ENCODE measurements around the gene CASZ1.

The CASZ1 gene

GRCh38 chr1:10788592-10789006 lies 7.8 kb downstream of the CASZ1 start:
- no peak for DNase-seq (ENCODE audit: insufficient read length, low spot score)
- TF ChIP-seq POLR2A (IDR thresholded peaks at IDR 0.05; ENCODE audit: low read depth, low read length) (no peak), PAX5 (IDR thresholded peaks at IDR 0.05; ENCODE audit: insufficient read depth, low read length, severe bottlenecking) (no peak), POU2F2 (IDR thresholded peaks at IDR 0.05; ENCODE audit: low read depth, low read length) (no peak), POLR2AphosphoS5 (IDR thresholded peaks at IDR 0.05; ENCODE audit: low read depth, low read length) (no peak)
- FAIRE-seq: no peak

DNA sequence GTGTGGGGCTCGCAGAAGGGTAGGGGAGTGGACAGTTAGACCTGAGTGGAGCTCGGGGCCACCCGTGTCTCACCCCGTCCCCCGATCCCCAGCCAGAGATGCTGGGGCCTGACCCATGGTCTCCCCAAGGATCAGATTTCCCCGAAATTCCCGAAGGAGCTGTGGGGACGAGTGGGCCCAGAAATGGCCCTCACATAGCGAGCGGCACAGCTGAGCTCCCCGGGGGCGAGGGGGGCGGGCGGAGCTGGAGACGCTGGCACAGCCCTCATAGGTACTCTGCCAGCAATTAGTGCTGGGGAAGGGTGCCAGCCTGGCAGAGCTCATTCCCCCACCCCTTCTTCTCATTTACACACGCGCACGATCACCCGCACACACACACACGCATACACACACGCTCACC lies 9.2 kb downstream of the CASZ1 start:
- TF ChIP-seq POLR2AphosphoS5 (IDR thresholded peaks at IDR 0.05; ENCODE audit: low read depth, low read length) (no peak), POLR2A (IDR thresholded peaks at IDR 0.05; ENCODE audit: low read depth, low read length) (no peak), TAF1 (IDR thresholded peaks at IDR 0.05; ENCODE audit: low read depth, low read length) (no peak), POU2F2 (IDR thresholded peaks at IDR 0.05; ENCODE audit: low read depth, low read length) (no peak), PAX5 (IDR thresholded peaks at IDR 0.05; ENCODE audit: insufficient read depth, low read length, severe bottlenecking) (no peak), SPI1 (IDR thresholded peaks at IDR 0.05; ENCODE audit: low read depth, low read length) (no peak)
- DNase-seq (ENCODE audit: insufficient read length, low spot score) (no peak), FAIRE-seq (no peak)

DNA sequence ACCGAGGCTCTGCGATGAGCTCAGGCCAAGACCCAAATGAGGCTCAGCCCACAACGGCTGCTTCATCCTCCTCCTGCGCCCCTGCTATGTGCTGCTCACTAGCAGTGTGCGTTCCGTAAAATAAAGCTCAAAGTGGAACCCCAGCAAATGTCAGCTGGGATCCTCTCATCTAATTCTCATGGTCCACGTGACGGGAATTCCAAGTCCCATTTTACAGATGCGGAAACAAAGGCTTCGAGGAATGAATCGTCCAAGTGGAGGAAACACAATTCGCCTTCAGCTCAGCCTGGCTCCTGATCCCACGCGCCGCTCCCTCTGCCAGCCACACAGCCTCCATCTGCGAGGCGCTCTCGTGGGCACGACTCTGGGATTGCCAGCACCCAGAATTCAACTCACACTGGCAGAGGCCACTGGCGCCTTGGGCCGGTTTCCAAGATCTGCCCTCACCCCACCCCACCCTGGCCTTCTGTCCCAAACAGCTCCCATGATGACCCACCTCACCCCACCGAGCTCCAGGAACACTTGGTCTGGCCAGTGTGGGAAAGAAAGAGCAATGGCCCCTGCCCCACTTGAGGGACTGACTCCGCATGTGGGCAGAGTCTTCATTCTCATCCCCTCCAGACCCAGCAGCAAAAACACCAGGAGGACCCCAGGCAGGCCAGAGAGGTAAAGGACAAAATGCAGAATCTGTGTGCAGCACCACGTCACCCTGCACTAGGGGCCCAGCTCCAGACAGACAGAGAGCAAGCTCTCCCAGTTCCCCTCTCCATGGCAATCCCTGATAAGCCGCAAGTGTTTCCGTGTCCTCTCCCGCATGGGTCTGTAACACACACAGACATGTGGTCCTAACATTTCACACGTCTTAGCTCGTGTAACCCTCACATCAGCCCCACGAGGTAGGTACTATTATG lies 10.5 kb downstream of the CASZ1 start:
- no peak for DNase-seq (ENCODE audit: insufficient read length, low spot score)
- no peak for FAIRE-seq
- TF ChIP-seq TAF1 (IDR thresholded peaks at IDR 0.05; ENCODE audit: low read depth, low read length) (no peak), SPI1 (IDR thresholded peaks at IDR 0.05; ENCODE audit: low read depth, low read length) (no peak), POLR2AphosphoS5 (IDR thresholded peaks at IDR 0.05; ENCODE audit: low read depth, low read length) (no peak), PAX5 (IDR thresholded peaks at IDR 0.05; ENCODE audit: insufficient read depth, low read length, severe bottlenecking) (no peak), POLR2A (IDR thresholded peaks at IDR 0.05; ENCODE audit: low read depth, low read length) (no peak), POU2F2 (IDR thresholded peaks at IDR 0.05; ENCODE audit: low read depth, low read length) (no peak)

- TF ChIP-seq TAF1 (IDR thresholded peaks at IDR 0.05; ENCODE audit: low read depth, low read length) (no peak), PAX5 (IDR thresholded peaks at IDR 0.05; ENCODE audit: insufficient read depth, low read length, severe bottlenecking) (no peak), POLR2A (IDR thresholded peaks at IDR 0.05; ENCODE audit: low read depth, low read length) (no peak), POU2F2 (IDR thresholded peaks at IDR 0.05; ENCODE audit: low read depth, low read length) (no peak), SPI1 (IDR thresholded peaks at IDR 0.05; ENCODE audit: low read depth, low read length) (no peak), POLR2AphosphoS5 (IDR thresholded peaks at IDR 0.05; ENCODE audit: low read depth, low read length) (no peak)
- no peak for DNase-seq (ENCODE audit: insufficient read length, low spot score)
- no peak for FAIRE-seq
Measured at GRCh38 chr1:10784998-10785727, 11.3 kb downstream of the CASZ1 start.

DNA sequence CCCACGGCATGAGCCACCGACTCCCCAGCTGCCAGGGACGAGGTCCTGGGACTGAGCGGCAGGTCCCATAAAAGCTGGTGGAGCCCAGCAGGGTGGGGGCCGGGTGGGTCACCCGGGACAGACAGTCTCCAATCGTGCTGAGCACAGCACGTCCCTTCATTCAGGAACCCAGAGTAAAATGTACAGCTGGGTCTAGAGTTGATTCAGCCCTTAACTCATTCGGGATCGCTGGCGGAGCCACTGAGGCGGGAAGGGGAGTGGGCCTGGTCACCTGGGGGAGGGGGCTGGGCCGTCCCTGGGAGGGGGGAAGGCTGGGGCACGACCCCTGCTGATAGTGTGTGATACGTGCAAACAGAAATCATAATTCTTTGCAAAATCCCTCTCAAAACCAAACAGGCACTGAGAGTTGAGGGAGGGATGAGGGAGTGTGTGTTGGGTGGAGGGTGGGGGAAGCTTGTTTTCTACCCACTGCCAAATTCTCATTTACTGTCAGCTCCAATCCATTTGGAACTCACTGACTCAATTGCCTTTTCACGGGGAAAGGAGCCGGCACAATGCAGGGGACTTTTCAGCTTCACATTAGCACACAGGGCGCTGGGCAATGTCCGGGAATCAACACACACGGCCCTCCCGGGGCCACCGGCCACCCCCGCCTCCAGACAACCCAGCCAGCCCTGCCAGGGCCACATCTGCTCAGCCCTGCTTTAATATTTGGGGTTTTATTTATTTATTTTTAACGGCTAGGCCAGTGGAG lies 13.8 kb downstream of the CASZ1 start:
- FAIRE-seq (no peak), DNase-seq (ENCODE audit: insufficient read length, low spot score) (no peak)
- TF ChIP-seq SPI1 (IDR thresholded peaks at IDR 0.05; ENCODE audit: low read depth, low read length) (no peak), POU2F2 (IDR thresholded peaks at IDR 0.05; ENCODE audit: low read depth, low read length) (no peak), TAF1 (IDR thresholded peaks at IDR 0.05; ENCODE audit: low read depth, low read length) (no peak), PAX5 (IDR thresholded peaks at IDR 0.05; ENCODE audit: insufficient read depth, low read length, severe bottlenecking) (no peak), POLR2A (IDR thresholded peaks at IDR 0.05; ENCODE audit: low read depth, low read length) (no peak), POLR2AphosphoS5 (IDR thresholded peaks at IDR 0.05; ENCODE audit: low read depth, low read length) (no peak)

- FAIRE-seq: no peak
- TF ChIP-seq POLR2AphosphoS5 (IDR thresholded peaks at IDR 0.05; ENCODE audit: low read depth, low read length) (no peak), TAF1 (IDR thresholded peaks at IDR 0.05; ENCODE audit: low read depth, low read length) (no peak), SPI1 (IDR thresholded peaks at IDR 0.05; ENCODE audit: low read depth, low read length) (no peak), POU2F2 (IDR thresholded peaks at IDR 0.05; ENCODE audit: low read depth, low read length) (no peak), PAX5 (IDR thresholded peaks at IDR 0.05; ENCODE audit: insufficient read depth, low read length, severe bottlenecking) (no peak), POLR2A (IDR thresholded peaks at IDR 0.05; ENCODE audit: low read depth, low read length) (no peak)
- no peak for DNase-seq (ENCODE audit: insufficient read length, low spot score)
Measured at GRCh38 chr1:10781137-10781536, 15.3 kb downstream of the CASZ1 start.

DNA sequence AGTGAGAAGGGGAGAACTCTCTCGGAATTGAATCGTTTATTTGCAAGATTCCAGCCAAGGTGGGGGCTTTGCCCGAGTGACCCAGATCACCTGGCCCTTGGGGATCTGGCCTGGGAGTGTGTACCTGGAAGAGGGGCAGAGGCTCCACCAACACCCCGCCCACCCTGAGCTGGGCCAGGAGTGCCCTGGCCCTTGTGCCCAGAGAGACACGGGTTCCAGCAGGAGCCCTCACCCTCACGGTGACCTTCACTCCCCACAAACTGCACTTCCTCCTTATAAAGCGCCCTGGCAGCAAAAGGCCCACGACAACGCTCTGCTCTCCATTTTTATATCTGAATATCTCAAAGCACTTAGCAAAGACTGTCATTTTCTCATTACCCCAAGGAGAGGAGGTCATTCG lies 16.6 kb downstream of the CASZ1 start:
- DNase-seq (ENCODE audit: insufficient read length, low spot score) (no peak), FAIRE-seq (no peak)
- TF ChIP-seq POLR2A (IDR thresholded peaks at IDR 0.05; ENCODE audit: low read depth, low read length): no peak
- TF ChIP-seq SPI1 (IDR thresholded peaks at IDR 0.05; ENCODE audit: low read depth, low read length): no peak
- TF ChIP-seq TAF1 (IDR thresholded peaks at IDR 0.05; ENCODE audit: low read depth, low read length): no peak
- no peak for TF ChIP-seq PAX5 (IDR thresholded peaks at IDR 0.05; ENCODE audit: insufficient read depth, low read length, severe bottlenecking)
- no peak for TF ChIP-seq POU2F2 (IDR thresholded peaks at IDR 0.05; ENCODE audit: low read depth, low read length)
- TF ChIP-seq POLR2AphosphoS5 (IDR thresholded peaks at IDR 0.05; ENCODE audit: low read depth, low read length): no peak

- FAIRE-seq (no peak), DNase-seq (ENCODE audit: insufficient read length, low spot score) (no peak)
- no peak for TF ChIP-seq PAX5 (IDR thresholded peaks at IDR 0.05; ENCODE audit: insufficient read depth, low read length, severe bottlenecking)
- TF ChIP-seq TAF1 (IDR thresholded peaks at IDR 0.05; ENCODE audit: low read depth, low read length): no peak
- no peak for TF ChIP-seq POU2F2 (IDR thresholded peaks at IDR 0.05; ENCODE audit: low read depth, low read length)
- no peak for TF ChIP-seq SPI1 (IDR thresholded peaks at IDR 0.05; ENCODE audit: low read depth, low read length)
- TF ChIP-seq POLR2A (IDR thresholded peaks at IDR 0.05; ENCODE audit: low read depth, low read length): no peak
Measured at GRCh38 chr1:10779201-10779600, 17.2 kb downstream of the CASZ1 start.

- FAIRE-seq: no peak
- TF ChIP-seq SPI1 (IDR thresholded peaks at IDR 0.05; ENCODE audit: low read depth, low read length) (no peak), POLR2A (IDR thresholded peaks at IDR 0.05; ENCODE audit: low read depth, low read length) (no peak), TAF1 (IDR thresholded peaks at IDR 0.05; ENCODE audit: low read depth, low read length) (no peak)
- DNase-seq (ENCODE audit: insufficient read length, low spot score): no peak
Measured at GRCh38 chr1:10778640-10779039, 17.8 kb downstream of the CASZ1 start.
